GM19023 (cell line): ENCODE measurements around the gene WNK4.
"Not testable (repeated sequence)": the region's sequence is repeated elsewhere in the genome, so short reads cannot be mapped to it uniquely, and the experiment has no call there.

Experiments used
- ATAC-seq: cut with Tn5 transposase; IDR thresholded peaks from one replicate; pipeline ENCODE4 v1.9.1; 2021; ENCODE audit warnings: mild to moderate bottlenecking, moderate library complexity; ENCODE audit not compliant: unreplicated experiment

The WNK4 gene

GRCh38 chr17:42769964-42770363 lies 10.4 kb upstream of the WNK4 start:
- ATAC-seq: not testable (repeated sequence)

- no peak for ATAC-seq
Observed at GRCh38 chr17:42772945-42773289, 7.5 kb upstream of the WNK4 start.

- ATAC-seq: no peak
Observed at GRCh38 chr17:42773290-42774035, 6.9 kb upstream of the WNK4 start, which contains the start of gene VPS25. Gene VPS25 (plus strand): TSS chr17:42773449. CDS start chr17:42773476, 27 bp downstream.

- no peak for ATAC-seq
Observed at GRCh38 chr17:42774066-42774745, 6.2 kb upstream of the WNK4 start.

GRCh38 chr17:42775534-42776098 lies 4.8 kb upstream of the WNK4 start:
- ATAC-seq: no peak

- no peak for ATAC-seq
Observed at GRCh38 chr17:42778570-42778969, 1.8 kb upstream of the WNK4 start.

GRCh38 chr17:42779304-42779935 lies 990 bp upstream of the WNK4 start:
- ATAC-seq: no peak

- ATAC-seq: no peak
Observed at GRCh38 chr17:42780851-42781638, 635 bp downstream of the WNK4 start.

GRCh38 chr17:42781639-42782165 lies 1.3 kb downstream of the WNK4 start:
- ATAC-seq: no peak

GRCh38 chr17:42782166-42783061 lies 2.0 kb downstream of the WNK4 start:
- ATAC-seq: no peak

- ATAC-seq: no peak
Observed at GRCh38 chr17:42783062-42783790, 2.8 kb downstream of the WNK4 start.

- ATAC-seq: no peak
Observed at GRCh38 chr17:42783791-42784138, 3.4 kb downstream of the WNK4 start.

- ATAC-seq: no peak
Observed at GRCh38 chr17:42784409-42784808, 4.0 kb downstream of the WNK4 start.

GRCh38 chr17:42784811-42785592 lies 4.6 kb downstream of the WNK4 start:
- ATAC-seq: no peak

- no peak for ATAC-seq
Observed at GRCh38 chr17:42787266-42787665, 6.9 kb downstream of the WNK4 start.

GRCh38 chr17:42791948-42792347 lies 11.5 kb downstream of the WNK4 start:
- ATAC-seq: no peak

- ATAC-seq: no peak
Observed at GRCh38 chr17:42792545-42792944, 12.1 kb downstream of the WNK4 start.

GRCh38 chr17:42795061-42795460 lies 14.7 kb downstream of the WNK4 start:
- no peak for ATAC-seq
